Stimulated activated CD8-positive, alpha-beta memory T cell treated with anti-CD3 and anti-CD28 coated beads, Interleukin-12 subunit alpha, Interleukin-12 subunit beta, amount 100 ng/mL, for 4 hours (primary cell): ENCODE results near the gene PHF21A.
A peak's percentile ranks its signal among the peaks of the same experiment; 100 is the strongest.
"Not testable (repeated sequence)": the region's sequence is repeated elsewhere in the genome, so short reads cannot be mapped to it uniquely, and the experiment has no call there.

Experiments used
- DNase-seq: peaks from one replicate; pipeline ENCODE4 v3.0.0-alpha.2; 2020; ENCODE audit warnings: low read depth

The PHF21A gene

GRCh38 chr11:45920531-45921477 lies 200.4 kb downstream of the PHF21A start:
- DNase-seq = no peak

- no peak for DNase-seq
Measured at GRCh38 chr11:45919806-45920530, 201.3 kb downstream of the PHF21A start.

DNA sequence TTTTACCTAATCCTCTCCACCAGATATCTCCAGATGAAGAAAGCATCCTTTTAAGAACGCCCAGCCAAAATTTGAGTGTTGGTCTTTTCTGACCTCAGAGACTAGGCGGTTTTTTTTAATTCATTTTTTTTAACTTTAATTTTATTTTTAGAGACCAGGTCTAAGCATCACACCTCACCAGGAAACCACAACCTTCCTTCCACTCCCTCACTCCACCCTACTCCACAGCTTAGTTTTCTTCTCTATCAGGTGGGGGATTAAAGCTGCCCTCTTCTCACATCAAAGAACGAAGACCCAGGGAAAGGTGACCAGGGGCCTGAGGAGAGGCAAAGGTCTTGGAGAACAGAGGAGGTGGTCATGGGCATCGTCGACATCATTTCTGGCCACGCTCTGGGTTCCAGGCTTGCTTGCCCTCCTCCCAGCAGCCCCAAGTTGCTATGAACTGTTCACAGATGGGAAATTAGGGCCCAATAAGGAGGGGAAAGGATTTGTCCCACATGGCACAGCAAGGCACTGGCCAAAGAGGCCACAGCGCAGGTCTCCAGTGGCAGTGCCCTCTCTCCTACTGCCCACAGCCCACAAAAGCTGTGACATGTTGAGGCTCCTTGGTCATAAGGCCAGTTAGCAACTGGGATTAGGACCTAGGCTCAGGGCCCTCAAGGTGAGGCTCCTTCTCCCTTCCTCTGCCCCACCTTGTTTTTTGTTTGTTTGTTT lies 202.1 kb downstream of the PHF21A start:
- DNase-seq = no peak

GRCh38 chr11:45918331-45918941 lies 202.8 kb downstream of the PHF21A start:
- DNase-seq = peak; percentile 41

DNA sequence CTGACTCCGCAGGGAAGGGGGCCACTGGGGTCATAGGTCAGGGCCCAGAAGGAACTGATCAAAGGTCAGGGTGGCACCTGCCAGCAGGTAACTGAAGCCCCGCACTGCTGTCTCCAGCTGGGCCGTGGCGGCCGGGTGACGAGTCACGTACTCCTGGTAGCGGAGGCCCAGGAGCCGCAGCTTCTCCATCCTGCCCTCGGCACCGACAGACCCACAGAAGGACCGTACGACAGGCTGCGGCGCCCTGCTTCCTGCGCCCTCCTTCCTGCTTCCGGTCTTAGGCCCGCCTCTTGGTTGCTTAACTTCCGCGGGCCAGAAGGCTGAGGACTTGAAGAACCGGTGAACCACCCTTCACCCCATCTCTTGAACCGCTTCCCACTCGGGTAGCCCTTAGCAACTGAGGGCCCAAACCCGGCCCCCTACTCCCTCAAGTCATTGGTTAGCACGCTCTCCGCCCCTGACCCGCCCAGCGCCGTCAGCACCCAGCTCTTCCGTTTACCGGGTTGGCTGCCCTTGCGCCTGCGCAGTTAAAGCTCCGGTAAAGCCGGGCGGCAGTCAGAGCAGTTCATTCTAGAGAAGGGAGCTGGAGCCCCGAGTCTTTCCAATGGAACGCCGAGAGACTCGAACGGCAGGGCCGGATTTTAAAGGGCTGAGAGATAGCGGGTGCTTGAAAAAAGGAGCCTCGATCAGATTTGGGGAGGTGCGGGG lies 203.5 kb downstream of the PHF21A start, which contains the start of gene PEX16:
Gene PEX16, minus strand, starts transcription at position 255 of the 708 bp plus-strand sequence. Its CDS starts 66 bp downstream, at position 189.
- peak; percentile 87 for DNase-seq

- DNase-seq = no peak
Measured at GRCh38 chr11:45917286-45917622, 204.0 kb downstream of the PHF21A start.

DNA sequence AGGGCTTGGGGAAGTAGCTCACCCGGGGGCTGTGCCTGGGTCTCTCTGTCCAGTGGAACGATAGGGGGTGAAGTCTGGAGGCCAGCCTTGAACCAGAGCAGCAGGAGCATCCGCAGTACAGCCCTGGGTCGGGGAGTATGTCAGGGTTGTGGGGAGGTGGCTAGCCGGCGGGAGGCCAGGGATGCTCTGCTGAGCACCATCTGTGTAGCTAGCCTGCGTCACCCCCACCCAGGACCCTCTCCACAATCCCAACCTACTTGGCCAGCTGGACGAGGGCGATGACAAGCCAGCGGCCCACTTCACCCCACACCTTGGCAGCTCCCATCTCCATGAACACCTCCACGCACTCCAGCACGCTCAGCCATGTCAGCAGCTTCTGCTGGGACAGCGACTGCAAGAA lies 205.8 kb downstream of the PHF21A start:
- no peak for DNase-seq

- DNase-seq = no peak
Measured at GRCh38 chr11:45913942-45914635, 207.2 kb downstream of the PHF21A start.

DNA sequence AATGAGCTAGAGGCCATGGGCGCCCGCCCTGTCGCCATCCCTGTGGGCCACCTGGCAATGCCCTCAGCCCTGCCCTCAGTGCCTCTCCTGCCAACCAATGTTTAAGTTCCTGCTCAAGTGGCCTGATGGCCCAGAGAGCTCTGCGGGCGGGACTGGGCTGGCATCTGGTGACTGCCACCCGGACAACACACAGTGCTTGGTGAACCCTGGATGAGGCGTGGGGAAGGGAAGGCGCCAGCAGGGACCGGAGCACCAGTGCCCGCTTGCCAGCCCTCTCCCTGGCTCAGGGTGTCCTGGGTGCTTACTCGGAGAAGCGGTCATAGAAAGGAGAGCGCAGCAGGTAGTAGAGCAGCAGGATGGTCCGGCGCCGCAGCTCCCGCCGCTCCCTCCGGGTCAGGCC lies 207.7 kb downstream of the PHF21A start:
- no peak for DNase-seq

GRCh38 chr11:45910623-45911022 lies 210.6 kb downstream of the PHF21A start:
- no peak for DNase-seq

DNA sequence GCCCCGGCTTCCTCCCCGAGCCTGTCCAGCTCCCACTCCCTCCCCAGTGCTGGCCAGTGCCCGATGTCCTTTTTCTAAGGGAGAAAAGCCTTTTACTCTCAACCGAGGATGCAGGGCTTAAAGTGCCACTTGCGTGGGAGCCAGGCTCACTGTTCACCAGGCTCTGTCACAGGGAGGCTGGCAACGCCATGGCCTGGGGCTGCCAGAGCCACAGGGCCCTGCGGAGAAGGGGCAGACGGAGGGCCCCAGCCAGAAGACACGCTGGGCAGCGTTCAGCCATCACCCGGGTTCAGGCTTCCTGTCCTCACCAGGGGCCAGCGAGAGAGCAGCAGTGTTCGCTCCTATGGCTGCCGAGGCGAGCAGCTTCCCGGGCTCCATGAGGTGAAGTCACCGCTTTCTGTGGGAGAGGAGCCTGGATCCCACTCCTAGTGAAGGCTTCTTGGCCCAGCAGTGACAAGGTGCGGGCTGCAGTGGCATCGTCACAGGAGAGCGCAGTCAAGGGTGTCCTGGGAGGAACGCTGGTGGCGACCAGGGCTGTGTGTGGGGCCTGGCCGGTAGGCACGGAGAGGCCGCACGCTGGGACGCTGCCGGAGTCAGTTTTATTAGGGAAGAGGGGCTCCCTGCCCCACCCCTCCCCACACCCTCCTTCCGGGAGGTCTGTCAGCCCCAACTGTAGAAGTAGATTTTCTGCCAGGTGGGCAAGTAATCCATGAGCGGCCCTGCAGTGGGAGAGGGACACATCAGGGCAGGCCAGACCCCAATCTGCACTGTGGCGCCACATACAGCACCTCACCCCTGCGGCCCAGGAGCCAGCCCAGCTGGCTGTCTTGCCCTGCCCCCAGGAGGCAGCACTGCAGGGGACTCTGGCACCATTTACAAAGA lies 211.4 kb downstream of the PHF21A start:
- DNase-seq = no peak

DNA sequence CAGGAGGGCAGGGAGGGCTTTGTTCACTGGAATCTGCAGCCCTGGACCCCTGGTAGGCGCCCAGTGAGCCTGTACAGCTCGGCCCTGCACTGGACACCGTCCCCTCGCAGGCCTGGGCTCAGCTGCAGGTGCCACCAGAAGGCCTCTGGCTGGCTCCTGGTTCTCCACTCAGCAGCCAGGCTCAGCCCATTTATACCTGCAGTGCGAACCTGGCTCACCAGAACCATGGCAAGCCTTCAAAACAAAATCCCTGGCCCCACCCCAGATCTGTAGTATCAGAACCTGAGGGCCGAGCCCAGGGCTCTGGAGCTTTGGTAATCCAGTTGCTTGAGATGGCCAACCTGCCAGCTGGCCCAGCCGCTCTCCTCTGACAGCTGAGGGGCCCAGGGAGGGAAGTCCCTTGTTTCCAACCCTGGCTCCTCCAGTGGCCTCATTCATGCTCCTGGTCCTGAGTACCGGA lies 213.3 kb downstream of the PHF21A start:
- DNase-seq = no peak

DNA sequence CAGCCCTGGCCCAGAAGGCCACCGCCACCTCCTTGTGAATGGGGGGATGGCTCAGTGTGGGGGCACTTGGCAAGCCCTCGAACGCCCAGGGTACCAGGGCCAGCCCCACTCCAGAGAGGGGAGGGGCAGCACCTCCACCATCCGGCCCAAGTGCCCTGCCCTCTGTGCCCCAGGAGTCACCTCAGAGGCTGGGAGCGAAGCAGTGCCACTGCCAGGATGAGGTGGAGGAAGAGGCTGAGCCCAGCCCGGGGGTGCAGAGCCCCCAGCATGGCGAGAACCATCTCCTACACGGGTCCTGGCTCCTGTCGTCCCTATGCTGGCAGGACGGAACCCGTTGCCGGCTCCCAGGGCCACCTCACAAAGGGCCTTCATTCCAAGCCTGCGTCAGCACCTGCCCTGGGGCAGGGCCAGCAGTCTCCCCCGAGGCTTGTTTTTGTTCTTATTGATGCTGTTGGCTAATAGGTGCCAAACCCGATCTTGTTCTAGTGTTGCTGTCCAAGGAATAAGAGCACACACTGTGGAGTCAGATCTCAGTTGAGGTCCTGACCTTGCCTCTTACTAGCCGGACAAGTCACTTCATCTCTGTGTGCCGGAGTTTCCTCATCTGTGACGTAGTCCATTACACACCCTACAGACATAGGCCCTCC lies 214.2 kb downstream of the PHF21A start, which contains the start of gene FREY1:
Gene FREY1, minus strand, starts transcription at position 307 of the 647 bp plus-strand sequence. Its CDS starts 26 bp downstream, at position 281.
- DNase-seq = no peak

DNA sequence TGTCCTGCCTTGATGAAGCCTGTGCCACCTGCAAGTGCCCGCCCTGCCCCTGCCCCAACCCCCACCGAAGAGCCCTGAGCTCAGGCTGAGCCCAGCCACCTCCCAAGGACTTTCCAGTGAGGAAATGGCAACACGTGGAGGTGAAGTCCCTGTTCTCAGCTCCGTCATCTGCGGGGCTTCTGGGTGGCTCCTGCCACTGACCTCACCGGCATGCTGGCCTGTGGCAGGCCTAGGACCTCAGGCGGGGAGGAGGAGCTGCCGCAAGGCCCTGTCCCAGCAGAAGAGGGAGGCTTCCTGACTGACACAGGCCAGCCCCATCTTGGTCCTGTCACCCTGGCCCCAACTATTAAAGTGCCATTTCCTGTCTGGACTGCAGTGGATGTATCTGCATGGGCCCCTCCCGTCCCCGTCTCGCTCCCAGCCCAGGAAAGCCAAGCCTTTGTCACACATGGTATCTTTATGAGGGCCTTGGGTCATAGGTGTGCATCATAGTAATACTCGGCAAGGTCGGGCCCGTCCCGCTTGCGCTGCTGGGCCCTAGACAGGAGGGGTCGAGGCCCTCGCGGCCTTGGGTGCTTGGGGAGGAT lies 215.1 kb downstream of the PHF21A start:
- no peak for DNase-seq

- not testable (repeated sequence) for DNase-seq
Measured at GRCh38 chr11:45905576-45905975, 215.7 kb downstream of the PHF21A start.

- DNase-seq = no peak
Measured at GRCh38 chr11:45905095-45905494, 216.2 kb downstream of the PHF21A start.

DNA sequence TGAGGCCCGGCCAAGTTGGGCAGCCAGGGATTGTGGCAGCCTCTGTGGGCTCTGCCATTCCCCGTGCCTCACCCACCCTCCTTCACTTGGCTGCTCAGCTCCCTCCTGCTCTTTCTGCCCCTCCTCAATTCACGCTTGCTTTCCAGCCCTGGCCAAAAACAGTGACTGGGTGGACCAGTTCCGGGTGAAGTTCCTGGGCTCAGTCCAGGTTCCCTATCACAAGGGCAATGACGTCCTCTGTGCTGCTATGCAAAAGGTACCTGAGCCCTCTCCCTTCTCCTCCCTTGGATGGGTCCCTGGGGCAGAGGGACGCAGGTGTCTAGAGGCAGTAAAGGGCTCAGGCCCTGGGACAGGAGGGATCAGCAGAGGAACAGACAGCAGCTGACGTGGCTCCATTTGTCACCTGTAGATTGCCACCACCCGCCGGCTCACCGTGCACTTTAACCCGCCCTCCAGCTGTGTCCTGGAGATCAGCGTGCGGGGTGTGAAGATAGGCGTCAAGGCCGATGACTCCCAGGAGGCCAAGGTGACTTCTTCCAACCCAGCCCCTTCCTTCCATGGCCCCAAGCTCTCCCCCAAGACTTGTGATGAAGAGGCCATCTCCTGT lies 216.8 kb downstream of the PHF21A start:
- DNase-seq = no peak
